Measurements from ENCODE around the gene CNTNAP2. TPM values are rescaled to one million over a fixed set of nuclear protein-coding genes. Genes with fewer than 3 reads are reported as not detected.

Gene CNTNAP2
- polyA plus RNA-seq, 1 experiment: not detected

- CTCF ChIA-PET: no interaction called here
- Histone ChIP-seq H3K27me3 (ENCODE audit: control insufficient read depth, insufficient read depth, low read length) (no peaks in the 10 kb centered on the region), H3K4me3 (ENCODE audit: low read depth, low read length) (no peak overlapping the region), H3K36me3 (ENCODE audit: control insufficient read depth, insufficient read depth, low read length) (no peaks in the 10 kb centered on the region)
- TF ChIP-seq CTCF (IDR thresholded peaks at IDR 0.05; ENCODE audit: insufficient read depth, low read depth, low read length): no peak
- POLR2A ChIA-PET: no interaction called here
- no peak for DNase-seq (ENCODE audit: low read depth)
These were observed 2039.6 kb downstream of the CNTNAP2 start for GRCh38 chr7:148156233-148156632.

GRCh38 chr7:148159331-148159730 lies 2042.7 kb downstream of the CNTNAP2 start:
- no peak for TF ChIP-seq CTCF (IDR thresholded peaks at IDR 0.05; ENCODE audit: insufficient read depth, low read depth, low read length)
- no peak for DNase-seq (ENCODE audit: low read depth)
- no peaks in the 10 kb centered on the region for H3K36me3 ChIP-seq (ENCODE audit: control insufficient read depth, insufficient read depth, low read length)
- CTCF ChIA-PET: no interaction called here
- no peak overlapping the region for H3K4me3 ChIP-seq (ENCODE audit: low read depth, low read length)
- H3K27me3 ChIP-seq (ENCODE audit: control insufficient read depth, insufficient read depth, low read length): no peaks in the 10 kb centered on the region
- POLR2A ChIA-PET: no interaction called here

- CTCF ChIA-PET: no interaction called here
- H3K27me3 ChIP-seq (ENCODE audit: control insufficient read depth, insufficient read depth, low read length): no peaks in the 10 kb centered on the region
These were observed 2045.2 kb downstream of the CNTNAP2 start for GRCh38 chr7:148161776-148162175.

GRCh38 chr7:148162808-148163207 lies 2046.2 kb downstream of the CNTNAP2 start:
- no peak for TF ChIP-seq CTCF (IDR thresholded peaks at IDR 0.05; ENCODE audit: insufficient read depth, low read depth, low read length)
- no peaks in the 10 kb centered on the region for H3K36me3 ChIP-seq (ENCODE audit: control insufficient read depth, insufficient read depth, low read length)
- H3K27me3 ChIP-seq (ENCODE audit: control insufficient read depth, insufficient read depth, low read length): no peaks in the 10 kb centered on the region
- DNase-seq (ENCODE audit: low read depth): no peak
- ChIA-PET POLR2A (no interaction called here), CTCF (no interaction called here)
- no peak overlapping the region for H3K4me3 ChIP-seq (ENCODE audit: low read depth, low read length)

More at GRCh38 chr7:148161776-148162175, 2045.2 kb downstream of the CNTNAP2 start:
- no peak for DNase-seq (ENCODE audit: low read depth)
- POLR2A ChIA-PET: no interaction called here
- Histone ChIP-seq H3K4me3 (ENCODE audit: low read depth, low read length) (no peak overlapping the region), H3K36me3 (ENCODE audit: control insufficient read depth, insufficient read depth, low read length) (no peaks in the 10 kb centered on the region)
- TF ChIP-seq CTCF (IDR thresholded peaks at IDR 0.05; ENCODE audit: insufficient read depth, low read depth, low read length): no peak

GRCh38 chr7:148163246-148163645 lies 2046.6 kb downstream of the CNTNAP2 start:
- TF ChIP-seq CTCF (IDR thresholded peaks at IDR 0.05; ENCODE audit: insufficient read depth, low read depth, low read length): no peak
- H3K4me3 ChIP-seq (ENCODE audit: low read depth, low read length): no peak overlapping the region
- no peak for DNase-seq (ENCODE audit: low read depth)
- H3K36me3 ChIP-seq (ENCODE audit: control insufficient read depth, insufficient read depth, low read length): no peaks in the 10 kb centered on the region
- ChIA-PET CTCF (no interaction called here), POLR2A (no interaction called here)
- H3K27me3 ChIP-seq (ENCODE audit: control insufficient read depth, insufficient read depth, low read length): no peaks in the 10 kb centered on the region

All from BJ (cell line).